Keratinocyte (primary cell): ENCODE measurements around the gene RNF34. TPM values are rescaled to one million over a fixed set of nuclear protein-coding genes. Genes with fewer than 3 reads are reported as not detected.
A peak's percentile ranks its signal among the peaks of the same experiment; 100 is the strongest.

Source experiments
- DNase-seq: peaks from one replicate; pipeline ENCODE4 v3.0.0-alpha.2; 2011; ENCODE audit warnings: low read depth, missing footprints, low spot score
- FAIRE-seq: peaks from 2 replicates; lab custom pipeline; 2011; peaks lifted over from hg19 to GRCh38; lab: Jason Lieb, UNC
- H2AFZ ChIP-seq: 2 replicates; pipeline ENCODE4 v1.6.0; 2012; ENCODE audit warnings: low read length, control low read depth, inconsistent platforms; ENCODE audit not compliant: control insufficient read depth
- H3K27ac ChIP-seq: 2 replicates; pipeline ENCODE4 v1.5.1; 2011; ENCODE audit warnings: low read length; ENCODE audit not compliant: control insufficient read depth, insufficient read depth
- H3K27me3 ChIP-seq: 3 replicates; pipeline ENCODE4 v1.6.0; 2011; ENCODE audit warnings: low read length; ENCODE audit not compliant: control insufficient read depth, insufficient read depth; ENCODE audit errors: extremely low read depth
- H3K36me3 ChIP-seq, 2 experiments: 2 replicates in 1 of 2; 3 replicates in 1 of 2; pipeline ENCODE4 v1.5.1; 2011; ENCODE audit warnings: low read length in 2 of 2, mild to moderate bottlenecking in 1 of 2; ENCODE audit not compliant: control insufficient read depth in 2 of 2, insufficient read depth in 2 of 2; ENCODE audit errors: extremely low read depth in 1 of 2
- H3K4me1 ChIP-seq: 3 replicates; pipeline ENCODE4 v1.5.1; 2011; ENCODE audit warnings: low read length; ENCODE audit not compliant: control insufficient read depth, insufficient read depth; ENCODE audit errors: extremely low read depth
- H3K4me2 ChIP-seq: 3 replicates; pipeline ENCODE4 v1.6.0; 2011; ENCODE audit warnings: low read depth, low read length; ENCODE audit not compliant: control insufficient read depth, insufficient read depth; ENCODE audit errors: extremely low read depth
- H3K4me3 ChIP-seq, 3 experiments: fragments of 200-600 bp in 1 of 3; sonication (generic) in 1 of 3; 2 replicates in 2 of 3; 3 replicates in 1 of 3; pipeline ENCODE4 v1.5.1; 2011 to 2016; ENCODE audit warnings: low read length in 3 of 3, mild to moderate bottlenecking in 3 of 3, control low read depth in 2 of 3, inconsistent platforms in 1 of 3, low read depth in 1 of 3, mixed read lengths in 1 of 3, mixed run types in 1 of 3, moderate library complexity in 1 of 3; ENCODE audit not compliant: control insufficient read depth in 2 of 3, insufficient read depth in 2 of 3; ENCODE audit errors: extremely low read depth in 1 of 3
- H3K79me2 ChIP-seq: 2 replicates; pipeline ENCODE4 v1.6.0; 2012; ENCODE audit warnings: low read length; ENCODE audit not compliant: control insufficient read depth, insufficient read depth
- H3K9ac ChIP-seq: 3 replicates; pipeline ENCODE4 v1.6.0; 2011; ENCODE audit warnings: low read length; ENCODE audit not compliant: control insufficient read depth, insufficient read depth; ENCODE audit errors: extremely low read depth
- H3K9me1 ChIP-seq: 3 replicates; pipeline ENCODE4 v1.6.0; 2011; ENCODE audit warnings: low read length; ENCODE audit not compliant: control insufficient read depth, insufficient read depth; ENCODE audit errors: extremely low read depth
- H3K9me3 ChIP-seq: 2 replicates; pipeline ENCODE4 v1.5.1; 2012; ENCODE audit warnings: low read depth, low read length; ENCODE audit not compliant: control insufficient read depth
- H4K20me1 ChIP-seq: 3 replicates; pipeline ENCODE4 v1.6.0; 2011; ENCODE audit warnings: low read length; ENCODE audit not compliant: control insufficient read depth, insufficient read depth; ENCODE audit errors: extremely low read depth
- CTCF ChIP-seq, 3 experiments: IDR thresholded peaks in 1 of 3; conservative IDR thresholded peaks in 1 of 3; optimal IDR thresholded peaks in 1 of 3; 2 replicates in 2 of 3; 3 replicates in 1 of 3; pipeline versions ENCODE3 to v1.5.1; 2011; ENCODE audit warnings: low read length in 3 of 3, mild to moderate bottlenecking in 3 of 3, moderate library complexity in 2 of 3, control low read depth in 1 of 3, inconsistent platforms in 1 of 3; ENCODE audit not compliant: insufficient read depth in 2 of 3; ENCODE audit errors: extremely low read depth in 1 of 3
- EZH2 ChIP-seq: IDR thresholded peaks from one replicate; pipeline ENCODE4 v1.6.1; 2012; ENCODE audit warnings: inconsistent platforms, mild to moderate bottlenecking, low read length, moderate library complexity
- dilution Hi-C: fragments of 300-500 bp; cut with MboI; formaldehyde crosslinking; loops from one replicate; pipeline ENCODE4 v1.7.0; 2020; ENCODE audit warnings: low sequenced_read_pairs; ENCODE audit not compliant: extremely low pct_ligation_motif_present
- polyA plus RNA-seq, 5 experiments: library from polyadenylated mRNA; depleted of rRNA in 3 of 5; stranded (reverse) in 3 of 5; stranded (forward) in 1 of 5; unstranded in 1 of 5; fragments of >200 nt; gene quantifications; 1 replicate in 1 of 5; 2 replicates in 3 of 5; 3 replicates in 1 of 5; pipeline versions ENCODE4 v1.2.1 to v1.2.3, GENCODE V29; 2011 to 2012; ENCODE audit warnings: missing spikeins in 2 of 5, low read depth in 1 of 5, low replicate concordance in 1 of 5

RNF34 gene
- polyA plus RNA-seq, 1 donor (not counting 4 experiments of a cell fraction or from before 2014, with no cell fraction given): 39.0 TPM

- no peaks in the 10 kb centered on the region for H3K27me3 ChIP-seq
- FAIRE-seq (no peak), DNase-seq (no peak)
- H3K9ac ChIP-seq: no peak overlapping the region
- H4K20me1 ChIP-seq: no peaks in the 10 kb centered on the region
- no peak overlapping the region for H2AFZ ChIP-seq
- TF ChIP-seq EZH2 (no peak), CTCF (optimal IDR thresholded peaks at IDR 0.05 in 1 of 3, IDR thresholded peaks at IDR 0.05 in 1 of 3, conservative IDR thresholded peaks at IDR 0.05 in 1 of 3; ENCODE audit: extremely low read depth in 1 of 3, insufficient read depth in 2 of 3, low read length in 3 of 3) (no peak)
- H3K4me3 ChIP-seq: no peak overlapping the region
- H3K79me2 ChIP-seq: no peaks in the 10 kb centered on the region
- H3K9me3 ChIP-seq: no peaks in the 10 kb centered on the region
- H3K9me1 ChIP-seq: no peaks in the 10 kb centered on the region
- no peaks in the 10 kb centered on the region for H3K36me3 ChIP-seq
- H3K4me2 ChIP-seq: peak overlapping the region; percentile 24
- H3K27ac ChIP-seq: no peak overlapping the region
- dilution Hi-C loops: no loop called here
- peaks cover 28% of the 10 kb centered on the region for H3K4me1 ChIP-seq
Measured at GRCh38 chr12:121391619-121392324, 8.1 kb upstream of the RNF34 start.

- H3K36me3 ChIP-seq: no peaks in the 10 kb centered on the region
- no peaks in the 10 kb centered on the region for H3K27me3 ChIP-seq
- H3K9me1 ChIP-seq: no peaks in the 10 kb centered on the region
- no peak overlapping the region for H3K4me2 ChIP-seq
- H3K9me3 ChIP-seq: no peaks in the 10 kb centered on the region
- DNase-seq (no peak), FAIRE-seq (no peak)
- dilution Hi-C loops: no loop called here
- H4K20me1 ChIP-seq: no peaks in the 10 kb centered on the region
- no peak overlapping the region for H2AFZ ChIP-seq
- H3K4me1 ChIP-seq: peaks cover 28% of the 10 kb centered on the region
- no peak for TF ChIP-seq CTCF (optimal IDR thresholded peaks at IDR 0.05 in 1 of 3, IDR thresholded peaks at IDR 0.05 in 1 of 3, conservative IDR thresholded peaks at IDR 0.05 in 1 of 3; ENCODE audit: extremely low read depth in 1 of 3, insufficient read depth in 2 of 3, low read length in 3 of 3)
- no peak for TF ChIP-seq EZH2
- H3K27ac ChIP-seq: no peak overlapping the region
- no peaks in the 10 kb centered on the region for H3K79me2 ChIP-seq
- H3K9ac ChIP-seq: no peak overlapping the region
- no peak overlapping the region for H3K4me3 ChIP-seq
Measured at GRCh38 chr12:121392325-121392716, 7.6 kb upstream of the RNF34 start.
